Uterus (tissue), 4 donors: Measurements from ENCODE around the gene HBA1. TPM values are rescaled to one million over a fixed set of nuclear protein-coding genes. Genes with fewer than 3 reads are reported as not detected.

Experiments used
- DNase-seq, 2 donors: peaks; one replicate each; pipeline ENCODE4 v3.0.0-alpha.2; 2019 to 2020
- H3K27ac ChIP-seq, 2 donors: fragments of 200-600 bp; sonication (generic); 1 replicate in 1 of 2; 2 replicates in 1 of 2; pipeline ENCODE4 v1.5.1; 2016 to 2018
- H3K27me3 ChIP-seq, 2 donors: fragments of 200-600 bp; sonication (generic); one replicate each; pipeline ENCODE4 v1.5.1; 2018 to 2019; ENCODE audit warnings: control low read depth in 1 of 2
- H3K36me3 ChIP-seq, 2 donors: fragments of 200-600 bp; sonication (generic); one replicate each; pipeline ENCODE4 v1.5.1; 2019; ENCODE audit warnings: control low read depth in 1 of 2
- H3K4me1 ChIP-seq, 2 donors: fragments of 200-600 bp; sonication (generic); one replicate each; pipeline ENCODE4 v1.5.1; 2018 to 2019; ENCODE audit warnings: control low read depth in 1 of 2
- H3K4me3 ChIP-seq, 2 donors: fragments of 200-600 bp; sonication (generic); 1 replicate in 1 of 2; 2 replicates in 1 of 2; pipeline ENCODE4 v1.5.1; 2018 to 2019; ENCODE audit warnings: mild to moderate bottlenecking in 1 of 2
- H3K9me3 ChIP-seq, 2 donors: fragments of 200-600 bp; sonication (generic); one replicate each; pipeline ENCODE4 v1.5.1; 2019; ENCODE audit warnings: control low read depth in 1 of 2
- POLR2A ChIP-seq, 2 donors: fragments of 450-650 bp; IDR thresholded peaks; one replicate each; pipeline ENCODE4 v1.6.1; 2016; ENCODE audit warnings: antibody characterized with exemption in 2 of 2, mild to moderate bottlenecking in 1 of 2, moderate library complexity in 1 of 2
- intact Hi-C: fragments of 100-400 bp; cut with DNase I; formaldehyde crosslinking; loops from one replicate; pipeline ENCODE4 v1.15.1; 2023; ENCODE audit warnings: low total_unique reads
- total RNA-seq, 4 donors: library from RNA; depleted of rRNA in 3 of 4; stranded (reverse); fragments of >200 nt in 3 of 4; gene quantifications; one replicate each; pipeline versions ENCODE4 v1.1.0 to v1.2.4, GENCODE V29; 2014 to 2023
- TF ChIP-seq, protein P1 (sequence below), 4 experiments: fragments of 200-600 bp in 2 of 4; fragments of 450-650 bp in 2 of 4; sonication (generic) in 2 of 4; IDR thresholded peaks; one replicate each; pipeline ENCODE4 v1.5.1; 2016 to 2019; ENCODE audit warnings: antibody characterized with exemption in 4 of 4, mild to moderate bottlenecking in 2 of 4, moderate library complexity in 1 of 4
- donor health status: DM: yes; HTN: yes; CAD: no.

Gene HBA1
- total RNA-seq, 4 donors from 2014 or later, result 42.0 to 398 (median 263) TPM

DNA sequence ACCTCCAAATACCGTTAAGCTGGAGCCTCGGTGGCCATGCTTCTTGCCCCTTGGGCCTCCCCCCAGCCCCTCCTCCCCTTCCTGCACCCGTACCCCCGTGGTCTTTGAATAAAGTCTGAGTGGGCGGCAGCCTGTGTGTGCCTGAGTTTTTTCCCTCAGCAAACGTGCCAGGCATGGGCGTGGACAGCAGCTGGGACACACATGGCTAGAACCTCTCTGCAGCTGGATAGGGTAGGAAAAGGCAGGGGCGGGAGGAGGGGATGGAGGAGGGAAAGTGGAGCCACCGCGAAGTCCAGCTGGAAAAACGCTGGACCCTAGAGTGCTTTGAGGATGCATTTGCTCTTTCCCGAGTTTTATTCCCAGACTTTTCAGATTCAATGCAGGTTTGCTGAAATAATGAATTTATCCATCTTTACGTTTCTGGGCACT, 928 bp downstream of the HBA1 start:
- no peaks in the 10 kb centered on the region for H3K36me3 ChIP-seq

DNA sequence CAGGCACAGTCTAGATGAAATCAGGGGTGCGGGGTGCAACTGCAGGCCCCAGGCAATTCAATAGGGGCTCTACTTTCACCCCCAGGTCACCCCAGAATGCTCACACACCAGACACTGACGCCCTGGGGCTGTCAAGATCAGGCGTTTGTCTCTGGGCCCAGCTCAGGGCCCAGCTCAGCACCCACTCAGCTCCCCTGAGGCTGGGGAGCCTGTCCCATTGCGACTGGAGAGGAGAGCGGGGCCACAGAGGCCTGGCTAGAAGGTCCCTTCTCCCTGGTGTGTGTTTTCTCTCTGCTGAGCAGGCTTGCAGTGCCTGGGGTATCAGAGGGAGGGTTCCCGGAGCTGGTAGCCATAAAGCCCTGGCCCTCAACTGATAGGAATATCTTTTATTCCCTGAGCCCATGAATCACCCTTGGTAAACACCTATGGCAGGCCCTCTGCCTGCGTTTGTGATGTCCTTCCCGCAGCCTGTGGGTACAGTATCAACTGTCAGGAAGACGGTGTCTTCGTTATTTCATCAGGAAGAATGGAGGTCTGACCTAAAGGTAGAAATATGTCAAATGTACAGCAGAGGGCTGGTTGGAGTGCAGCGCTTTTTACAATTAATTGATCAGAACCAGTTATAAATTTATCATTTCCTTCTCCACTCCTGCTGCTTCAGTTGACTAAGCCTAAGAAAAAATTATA, 1.6 kb downstream of the HBA1 start:
- H3K4me3 ChIP-seq, result no peak overlapping the region
- peaks cover 30 to 40% of the 10 kb centered on the region in 2 donors for H3K27me3 ChIP-seq
- no peak overlapping the region for H3K27ac ChIP-seq
- H3K4me1 ChIP-seq, result peaks cover 0 to 15% of the 10 kb centered on the region in 2 donors
- H3K9me3 ChIP-seq, result no peaks in the 10 kb centered on the region
- TF ChIP-seq, protein P1, sequence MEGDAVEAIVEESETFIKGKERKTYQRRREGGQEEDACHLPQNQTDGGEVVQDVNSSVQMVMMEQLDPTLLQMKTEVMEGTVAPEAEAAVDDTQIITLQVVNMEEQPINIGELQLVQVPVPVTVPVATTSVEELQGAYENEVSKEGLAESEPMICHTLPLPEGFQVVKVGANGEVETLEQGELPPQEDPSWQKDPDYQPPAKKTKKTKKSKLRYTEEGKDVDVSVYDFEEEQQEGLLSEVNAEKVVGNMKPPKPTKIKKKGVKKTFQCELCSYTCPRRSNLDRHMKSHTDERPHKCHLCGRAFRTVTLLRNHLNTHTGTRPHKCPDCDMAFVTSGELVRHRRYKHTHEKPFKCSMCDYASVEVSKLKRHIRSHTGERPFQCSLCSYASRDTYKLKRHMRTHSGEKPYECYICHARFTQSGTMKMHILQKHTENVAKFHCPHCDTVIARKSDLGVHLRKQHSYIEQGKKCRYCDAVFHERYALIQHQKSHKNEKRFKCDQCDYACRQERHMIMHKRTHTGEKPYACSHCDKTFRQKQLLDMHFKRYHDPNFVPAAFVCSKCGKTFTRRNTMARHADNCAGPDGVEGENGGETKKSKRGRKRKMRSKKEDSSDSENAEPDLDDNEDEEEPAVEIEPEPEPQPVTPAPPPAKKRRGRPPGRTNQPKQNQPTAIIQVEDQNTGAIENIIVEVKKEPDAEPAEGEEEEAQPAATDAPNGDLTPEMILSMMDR (IDR thresholded peaks at IDR 0.05), result no peak
- no peak for TF ChIP-seq POLR2A (IDR thresholded peaks at IDR 0.05)
- intact Hi-C loops, result no loop called here
- no peak for DNase-seq
- no peaks in the 10 kb centered on the region for H3K36me3 ChIP-seq

More for the DNA sequence above, 928 bp downstream of the HBA1 start:
- no peak for DNase-seq
- no peak overlapping the region for H3K4me3 ChIP-seq
- H3K9me3 ChIP-seq, result no peaks in the 10 kb centered on the region
- peaks cover 0 to 15% of the 10 kb centered on the region in 2 donors for H3K4me1 ChIP-seq
- no peak overlapping the region for H3K27ac ChIP-seq
- H3K27me3 ChIP-seq, result peaks cover 30 to 40% of the 10 kb centered on the region in 2 donors
- intact Hi-C loops, result no loop called here
- TF ChIP-seq, protein P1 (IDR thresholded peaks at IDR 0.05), result no peak
- TF ChIP-seq POLR2A (IDR thresholded peaks at IDR 0.05), result no peak

DNA sequence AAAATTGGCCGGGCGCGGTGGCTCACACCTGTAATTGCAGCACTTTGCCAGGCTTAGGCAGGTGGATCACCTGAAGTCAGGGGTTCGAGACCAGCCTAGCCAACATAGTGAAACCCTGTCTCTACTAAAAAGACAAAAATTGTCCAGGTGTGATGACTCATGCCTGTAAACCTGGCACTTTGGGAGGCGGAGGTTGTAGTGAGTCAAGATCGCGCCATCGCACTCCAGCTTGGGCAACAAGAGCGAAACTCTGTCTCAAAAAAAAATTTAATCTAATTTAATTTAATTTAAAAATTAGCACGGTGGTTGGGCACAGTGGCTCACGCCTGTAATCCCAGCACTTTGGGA, 2.2 kb downstream of the HBA1 start:
- TF ChIP-seq, protein P1 (IDR thresholded peaks at IDR 0.05), result no peak
- TF ChIP-seq POLR2A (IDR thresholded peaks at IDR 0.05), result no peak
- intact Hi-C loops, result no loop called here
- DNase-seq, result no peak
- Histone ChIP-seq H3K9me3 (no peaks in the 10 kb centered on the region), H3K36me3 (no peaks in the 10 kb centered on the region), H3K27me3 (peaks cover 30 to 40% of the 10 kb centered on the region in 2 donors), H3K27ac (no peak overlapping the region), H3K4me1 (peaks cover 0 to 15% of the 10 kb centered on the region in 2 donors), H3K4me3 (no peak overlapping the region)

DNA sequence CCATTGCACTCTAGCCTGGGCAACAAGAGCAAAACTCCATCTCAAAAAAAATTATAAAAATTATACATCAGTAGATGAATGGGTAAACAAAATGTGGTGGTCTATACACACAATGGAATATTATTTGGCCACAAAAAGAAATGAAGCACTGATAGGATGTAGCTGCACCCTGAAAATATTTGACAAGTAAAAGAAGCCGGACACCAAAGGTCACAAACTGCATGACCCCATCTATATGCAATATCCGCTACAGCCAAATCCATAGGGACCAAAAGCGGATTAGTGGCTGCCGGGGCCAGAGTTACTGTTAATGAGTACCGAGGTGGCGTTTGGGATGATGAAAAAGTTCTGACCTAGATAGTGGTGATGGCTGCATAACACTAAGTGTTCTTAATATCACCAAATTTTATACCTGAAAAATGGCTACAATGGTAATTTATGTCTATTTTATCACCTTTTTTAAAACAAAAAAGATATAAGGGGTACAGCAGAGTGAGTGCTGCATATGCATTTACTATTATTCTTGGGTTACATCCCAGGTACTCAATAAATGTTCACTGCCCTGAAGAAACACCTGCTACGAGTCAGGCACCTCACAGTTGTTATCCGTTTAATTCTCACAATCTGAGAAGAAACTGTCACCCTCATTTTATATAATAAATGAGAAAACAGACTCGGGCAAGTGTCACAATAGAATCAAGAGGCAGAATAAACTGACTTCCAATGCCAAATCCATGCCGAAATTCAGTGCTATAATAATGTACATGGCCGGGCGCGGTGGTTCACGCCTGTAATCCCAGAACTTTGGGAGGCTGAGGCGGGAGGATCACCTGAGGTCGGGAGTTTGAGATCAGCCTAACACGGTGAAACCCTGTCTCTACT, 3.0 kb downstream of the HBA1 start:
- no peak overlapping the region for H3K27ac ChIP-seq
- no peaks in the 10 kb centered on the region for H3K36me3 ChIP-seq
- no peak overlapping the region for H3K4me3 ChIP-seq
- no peak for TF ChIP-seq POLR2A (IDR thresholded peaks at IDR 0.05)
- TF ChIP-seq, protein P1 (IDR thresholded peaks at IDR 0.05), result no peak
- intact Hi-C loops, result no loop called here
- H3K4me1 ChIP-seq, result peaks cover 0 to 15% of the 10 kb centered on the region in 2 donors
- no peaks in the 10 kb centered on the region for H3K9me3 ChIP-seq
- H3K27me3 ChIP-seq, result peaks cover 30 to 39% of the 10 kb centered on the region in 2 donors
- no peak for DNase-seq
